ENCODE results near the gene MPZL3. TPM values are rescaled to one million over a fixed set of nuclear protein-coding genes. Genes with fewer than 3 reads are reported as not detected.
"Not testable (repeated sequence)": the region's sequence is repeated elsewhere in the genome, so short reads cannot be mapped to it uniquely, and the experiment has no call there.

Gene MPZL3
- polyA plus RNA-seq, 1 donor from 2014 or later, result 3.6 TPM

DNA sequence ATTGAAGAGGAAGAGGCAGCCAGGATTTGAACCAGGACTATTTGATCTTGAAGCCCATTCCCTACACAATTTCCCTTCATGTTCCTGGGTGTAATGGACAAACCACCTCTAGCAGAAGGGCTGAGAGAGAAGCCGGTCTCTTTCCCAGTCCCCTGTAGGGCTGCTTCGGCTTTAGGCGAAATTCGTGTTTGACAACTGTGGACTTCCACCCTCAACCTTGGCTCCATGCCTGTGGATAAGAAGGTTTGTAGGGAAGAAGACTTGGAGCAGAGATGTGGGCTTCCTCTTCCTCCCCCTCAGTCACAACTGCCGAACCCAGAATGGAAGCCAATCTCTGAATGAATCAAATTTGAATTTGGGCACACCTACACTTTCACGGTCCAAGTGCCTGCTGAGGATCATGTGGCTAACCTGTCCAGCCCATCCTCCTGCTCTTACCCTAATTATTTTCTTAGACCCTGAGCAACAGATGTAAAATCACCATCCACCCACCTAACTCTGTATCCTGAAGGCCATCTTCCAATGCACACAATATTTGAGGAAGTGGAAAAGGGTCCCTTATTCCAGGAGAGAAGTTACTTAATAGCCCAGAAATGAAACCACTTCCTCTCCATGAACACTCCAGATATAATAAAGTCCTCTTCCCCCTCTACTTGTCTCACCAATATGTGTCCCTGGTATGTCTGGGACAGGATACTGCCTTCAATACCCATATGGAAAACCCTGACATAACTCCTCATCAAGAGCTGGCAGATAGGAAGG lies 65.6 kb downstream of the MPZL3 start:
- Histone ChIP-seq H4K20me1 (ENCODE audit: insufficient read depth) (no peaks in the 10 kb centered on the region), H3K4me3 (ENCODE audit: low read length) (no peak overlapping the region), H3K9me2 (ENCODE audit: insufficient read depth, low read length) (no peaks in the 10 kb centered on the region), H3K36me3 (ENCODE audit: insufficient read depth, low read length) (no peaks in the 10 kb centered on the region), H3K9ac (ENCODE audit: low read length) (no peak overlapping the region), H3K27ac (ENCODE audit: low read length) (no peak overlapping the region), H3K9me3 (ENCODE audit: low read length) (no peaks in the 10 kb centered on the region), H3K79me2 (replicated peaks; ENCODE audit: insufficient read depth, low read length) (no peaks in the 10 kb centered on the region), H2AFZ (ENCODE audit: low read depth, low read length) (no peak overlapping the region), H3F3A (ENCODE audit: insufficient read depth, low read length, poor library complexity, severe bottlenecking) (no peaks in the 10 kb centered on the region), H3K27me3 (ENCODE audit: insufficient read depth, low read depth, low read length) (no peaks in the 10 kb centered on the region), H3K4me2 (ENCODE audit: low read length) (no peak overlapping the region)
- TF ChIP-seq SMC3 (conservative IDR thresholded peaks at IDR 0.05; ENCODE audit: poor library complexity) (no peak), RAD21 (conservative IDR thresholded peaks at IDR 0.05) (no peak)

DNA sequence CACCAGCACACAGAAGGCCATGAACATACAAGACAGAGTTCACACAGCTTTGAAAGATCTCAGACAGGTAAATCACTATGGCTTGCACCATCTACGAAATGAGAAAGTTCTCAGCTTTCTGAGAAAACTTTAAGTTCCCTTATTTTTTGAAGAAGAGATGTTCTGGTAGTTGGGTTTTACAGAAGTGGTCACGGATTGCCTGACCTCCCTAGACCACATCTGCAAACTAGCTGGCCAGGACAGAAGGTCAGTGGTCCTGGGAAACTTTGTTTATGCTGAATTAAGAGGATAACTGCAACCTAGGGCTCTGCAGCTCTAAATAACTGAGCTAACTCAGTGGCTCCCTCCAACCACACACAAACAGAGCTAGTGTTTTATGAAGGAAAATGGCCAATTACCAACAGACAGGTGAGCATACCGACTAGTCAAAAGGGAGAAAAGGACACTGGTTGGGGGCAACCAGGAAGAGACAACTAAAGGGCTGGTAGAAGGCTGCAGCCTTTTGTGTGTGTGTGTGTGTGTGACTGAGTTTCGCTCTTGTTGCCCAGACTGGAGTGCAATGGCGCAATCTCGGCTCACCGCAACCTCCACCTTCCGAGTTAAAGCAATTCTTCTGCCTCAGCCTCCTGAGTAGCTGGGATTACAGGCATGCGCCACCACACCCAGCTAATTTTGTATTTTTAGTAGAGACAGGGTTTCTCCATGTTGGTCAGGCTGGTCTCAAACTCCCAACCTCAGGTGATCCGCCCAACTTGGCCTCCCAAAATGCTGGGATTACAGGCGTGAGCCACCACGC lies 67.2 kb downstream of the MPZL3 start:
- no peaks in the 10 kb centered on the region for H3K9me3 ChIP-seq (ENCODE audit: low read length)
- H2AFZ ChIP-seq (ENCODE audit: low read depth, low read length), result no peak overlapping the region
- no peaks in the 10 kb centered on the region for H3K27me3 ChIP-seq (ENCODE audit: insufficient read depth, low read depth, low read length)
- TF ChIP-seq, protein P1, sequence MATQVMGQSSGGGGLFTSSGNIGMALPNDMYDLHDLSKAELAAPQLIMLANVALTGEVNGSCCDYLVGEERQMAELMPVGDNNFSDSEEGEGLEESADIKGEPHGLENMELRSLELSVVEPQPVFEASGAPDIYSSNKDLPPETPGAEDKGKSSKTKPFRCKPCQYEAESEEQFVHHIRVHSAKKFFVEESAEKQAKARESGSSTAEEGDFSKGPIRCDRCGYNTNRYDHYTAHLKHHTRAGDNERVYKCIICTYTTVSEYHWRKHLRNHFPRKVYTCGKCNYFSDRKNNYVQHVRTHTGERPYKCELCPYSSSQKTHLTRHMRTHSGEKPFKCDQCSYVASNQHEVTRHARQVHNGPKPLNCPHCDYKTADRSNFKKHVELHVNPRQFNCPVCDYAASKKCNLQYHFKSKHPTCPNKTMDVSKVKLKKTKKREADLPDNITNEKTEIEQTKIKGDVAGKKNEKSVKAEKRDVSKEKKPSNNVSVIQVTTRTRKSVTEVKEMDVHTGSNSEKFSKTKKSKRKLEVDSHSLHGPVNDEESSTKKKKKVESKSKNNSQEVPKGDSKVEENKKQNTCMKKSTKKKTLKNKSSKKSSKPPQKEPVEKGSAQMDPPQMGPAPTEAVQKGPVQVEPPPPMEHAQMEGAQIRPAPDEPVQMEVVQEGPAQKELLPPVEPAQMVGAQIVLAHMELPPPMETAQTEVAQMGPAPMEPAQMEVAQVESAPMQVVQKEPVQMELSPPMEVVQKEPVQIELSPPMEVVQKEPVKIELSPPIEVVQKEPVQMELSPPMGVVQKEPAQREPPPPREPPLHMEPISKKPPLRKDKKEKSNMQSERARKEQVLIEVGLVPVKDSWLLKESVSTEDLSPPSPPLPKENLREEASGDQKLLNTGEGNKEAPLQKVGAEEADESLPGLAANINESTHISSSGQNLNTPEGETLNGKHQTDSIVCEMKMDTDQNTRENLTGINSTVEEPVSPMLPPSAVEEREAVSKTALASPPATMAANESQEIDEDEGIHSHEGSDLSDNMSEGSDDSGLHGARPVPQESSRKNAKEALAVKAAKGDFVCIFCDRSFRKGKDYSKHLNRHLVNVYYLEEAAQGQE (IDR thresholded peaks at IDR 0.05; ENCODE audit: borderline replicate concordance), result no peak
- TF ChIP-seq RAD21 (conservative IDR thresholded peaks at IDR 0.05) (no peak), EZH2 (IDR thresholded peaks at IDR 0.05; ENCODE audit: borderline replicate concordance, insufficient read depth, low read length, poor library complexity, severe bottlenecking) (no peak), POLR2AphosphoS5 (IDR thresholded peaks at IDR 0.05) (no peak), TAF1 (IDR thresholded peaks at IDR 0.05; ENCODE audit: low read depth) (no peak), SMC3 (conservative IDR thresholded peaks at IDR 0.05; ENCODE audit: poor library complexity) (no peak), EP300 (conservative IDR thresholded peaks at IDR 0.05; ENCODE audit: poor library complexity, severe bottlenecking) (no peak), MXI1 (conservative IDR thresholded peaks at IDR 0.05; ENCODE audit: poor library complexity, severe bottlenecking) (no peak)
- TF ChIP-seq, protein P2, sequence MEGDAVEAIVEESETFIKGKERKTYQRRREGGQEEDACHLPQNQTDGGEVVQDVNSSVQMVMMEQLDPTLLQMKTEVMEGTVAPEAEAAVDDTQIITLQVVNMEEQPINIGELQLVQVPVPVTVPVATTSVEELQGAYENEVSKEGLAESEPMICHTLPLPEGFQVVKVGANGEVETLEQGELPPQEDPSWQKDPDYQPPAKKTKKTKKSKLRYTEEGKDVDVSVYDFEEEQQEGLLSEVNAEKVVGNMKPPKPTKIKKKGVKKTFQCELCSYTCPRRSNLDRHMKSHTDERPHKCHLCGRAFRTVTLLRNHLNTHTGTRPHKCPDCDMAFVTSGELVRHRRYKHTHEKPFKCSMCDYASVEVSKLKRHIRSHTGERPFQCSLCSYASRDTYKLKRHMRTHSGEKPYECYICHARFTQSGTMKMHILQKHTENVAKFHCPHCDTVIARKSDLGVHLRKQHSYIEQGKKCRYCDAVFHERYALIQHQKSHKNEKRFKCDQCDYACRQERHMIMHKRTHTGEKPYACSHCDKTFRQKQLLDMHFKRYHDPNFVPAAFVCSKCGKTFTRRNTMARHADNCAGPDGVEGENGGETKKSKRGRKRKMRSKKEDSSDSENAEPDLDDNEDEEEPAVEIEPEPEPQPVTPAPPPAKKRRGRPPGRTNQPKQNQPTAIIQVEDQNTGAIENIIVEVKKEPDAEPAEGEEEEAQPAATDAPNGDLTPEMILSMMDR (IDR thresholded peaks at IDR 0.05; ENCODE audit: poor library complexity, severe bottlenecking), result no peak
- no peaks in the 10 kb centered on the region for H4K20me1 ChIP-seq (ENCODE audit: insufficient read depth)
- no peak overlapping the region for H3K27ac ChIP-seq (ENCODE audit: low read length)
- H3K79me2 ChIP-seq (replicated peaks; ENCODE audit: insufficient read depth, low read length), result no peaks in the 10 kb centered on the region
- H3K9me2 ChIP-seq (ENCODE audit: insufficient read depth, low read length), result no peaks in the 10 kb centered on the region
- H3F3A ChIP-seq (ENCODE audit: insufficient read depth, low read length, poor library complexity, severe bottlenecking), result no peaks in the 10 kb centered on the region
- no peak overlapping the region for H3K4me3 ChIP-seq (ENCODE audit: low read length)
- H3K9ac ChIP-seq (ENCODE audit: low read length), result no peak overlapping the region
- H3K4me2 ChIP-seq (ENCODE audit: low read length), result no peak overlapping the region
- H3K36me3 ChIP-seq (ENCODE audit: insufficient read depth, low read length), result no peaks in the 10 kb centered on the region

DNA sequence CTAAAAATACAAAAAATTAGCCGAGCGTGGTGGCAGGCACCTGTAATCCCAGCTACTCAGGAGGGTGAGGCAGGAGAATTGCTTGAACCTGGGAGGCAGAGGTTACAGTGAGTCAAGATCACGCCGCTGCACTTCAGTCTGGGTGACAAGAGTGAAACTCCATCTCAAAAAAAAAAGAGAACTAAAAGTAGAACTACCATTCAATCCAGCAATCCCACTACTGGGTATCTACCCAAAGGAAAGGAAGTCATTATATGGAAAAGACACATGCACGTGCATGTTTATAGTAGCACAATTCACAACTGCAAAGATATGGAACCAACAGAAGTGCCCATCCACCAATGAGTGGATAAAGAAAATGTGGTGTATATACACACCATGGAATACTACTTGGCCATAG lies 68.5 kb downstream of the MPZL3 start:
- not testable (repeated sequence) for H3K27me3 ChIP-seq (ENCODE audit: insufficient read depth, low read depth, low read length); H3K4me3 ChIP-seq (ENCODE audit: low read length); H3K27ac ChIP-seq (ENCODE audit: low read length); H3K79me2 ChIP-seq (replicated peaks; ENCODE audit: insufficient read depth, low read length); H4K20me1 ChIP-seq (ENCODE audit: insufficient read depth); H3F3A ChIP-seq (ENCODE audit: insufficient read depth, low read length, poor library complexity, severe bottlenecking); H3K9me2 ChIP-seq (ENCODE audit: insufficient read depth, low read length); H3K9ac ChIP-seq (ENCODE audit: low read length); H2AFZ ChIP-seq (ENCODE audit: low read depth, low read length); H3K4me2 ChIP-seq (ENCODE audit: low read length); H3K9me3 ChIP-seq (ENCODE audit: low read length); H3K36me3 ChIP-seq (ENCODE audit: insufficient read depth, low read length)

All from neural cell (in vitro differentiated cells).